Heart left ventricle (tissue), 16 donors: ENCODE measurements around the gene NT5C2. TPM values are rescaled to one million over a fixed set of nuclear protein-coding genes. Genes with fewer than 3 reads are reported as not detected.
A peak's percentile ranks its signal among the peaks of the same experiment; 100 is the strongest.
"Not testable (repeated sequence)": the region's sequence is repeated elsewhere in the genome, so short reads cannot be mapped to it uniquely, and the experiment has no call there.

Source experiments
- ATAC-seq, 4 donors: fragments of 200-7000 bp; cut with Tn5 transposase; one replicate each; pipeline ENCODE4 v1.9.1; 2020 to 2022; ENCODE audit warnings: moderate library complexity in 4 of 4, mild to moderate bottlenecking in 3 of 4, moderate number of reproducible peaks in 1 of 4
- DNase-seq, 5 donors: peaks; one replicate each; pipeline ENCODE4 v3.0.0-alpha.2; 2020
- H3K27ac ChIP-seq, 12 donors: fragments of 200-600 bp; sonication (generic) in 4 of 12; one replicate each; pipeline versions ENCODE4 v1.5.0 to v1.8.0; 2016 to 2022; ENCODE audit warnings: mild to moderate bottlenecking in 2 of 12
- H3K27me3 ChIP-seq, 9 donors: fragments of 200-600 bp; sonication (generic) in 2 of 9; one replicate each; pipeline versions ENCODE4 v1.5.1 to v1.8.0; 2016 to 2022; ENCODE audit warnings: mild to moderate bottlenecking in 3 of 9
- H3K36me3 ChIP-seq, 9 donors: fragments of 200-600 bp; sonication (generic) in 2 of 9; one replicate each; pipeline versions ENCODE4 v1.5.0 to v1.8.0; 2018 to 2022; ENCODE audit warnings: mild to moderate bottlenecking in 2 of 9
- H3K4me1 ChIP-seq, 12 donors: fragments of 200-600 bp; sonication (generic) in 4 of 12; one replicate each; pipeline versions ENCODE4 v1.5.0 to v1.8.0; 2016 to 2022; ENCODE audit warnings: mild to moderate bottlenecking in 3 of 12
- H3K4me3 ChIP-seq, 12 donors: fragments of 200-600 bp; sonication (generic) in 4 of 12; one replicate each; pipeline versions ENCODE4 v1.5.0 to v1.8.0; 2017 to 2022; ENCODE audit warnings: mild to moderate bottlenecking in 9 of 12, moderate library complexity in 4 of 12
- H3K9me3 ChIP-seq, 12 donors: fragments of 200-600 bp; sonication (generic) in 4 of 12; one replicate each; pipeline versions ENCODE4 v1.5.0 to v1.8.0; 2016 to 2022; ENCODE audit warnings: mild to moderate bottlenecking in 1 of 12
- CTCF ChIP-seq, 12 donors: fragments of 200-600 bp; sonication (generic) in 4 of 12; IDR thresholded peaks; one replicate each; pipeline versions ENCODE4 v1.5.0 to v1.8.0; 2018 to 2022; ENCODE audit warnings: antibody characterized with exemption in 12 of 12, mild to moderate bottlenecking in 5 of 12
- POLR2A ChIP-seq, 2 donors: fragments of 450-650 bp; IDR thresholded peaks; one replicate each; pipeline ENCODE4 v1.6.1; 2017; ENCODE audit warnings: antibody characterized with exemption in 2 of 2, mild to moderate bottlenecking in 2 of 2, moderate library complexity in 2 of 2
- WGBS, 4 donors: extraction: QIAGEN DNeasy Blood & Tissue Kit in 2 of 4; methylation state at CpG; one replicate each; pipeline versions ENCODE4 v1.1.5 to v1.1.7; 2013 to 2018; 5-methylcytosine and 5-hydroxymethylcytosine counted together
- intact Hi-C, 10 donors: fragments of 100-400 bp; cut with DNase I; formaldehyde crosslinking; loops; one replicate each; pipeline versions ENCODE4 v1.11.1 to v1.14.2; 2022
- polyA plus RNA-seq, 2 donors: library from polyadenylated mRNA; stranded (reverse); fragments of 200-250 nt; gene quantifications; one replicate each; pipeline ENCODE4 v1.2.3, GENCODE V29; 2013
- total RNA-seq, 9 donors: library from RNA; depleted of rRNA in 2 of 9; stranded (reverse); fragments of >200 nt in 2 of 9; fragmentation: NEBNext Ultra II Directional in 3 of 9; extraction: Animal tissue kit (Norgen Biotek cat#: 25700) in 3 of 9; gene quantifications; one replicate each; pipeline versions ENCODE4 v1.1.0 to v1.2.4, GENCODE V29; 2016 to 2023
- donor health status: ischemic (EF 13 %, LVEDD 7.1; RV severe dilation, severe dysfunction).
- donor health status: healthy with polysubstance abuse.
- donor health status: DM: no; HTN: yes; CAD: no.
- donor health status: DM: no; HTN: no; CAD: no.
- donor health status: ischemic (EF 25% LVEDD 6.9; RV normal size, moderate dysfunction).
- donor health status: ischemic (EF 25% LVEDD 5.7; RV mildly dilated, moderate dysfunction).
- donor health status: healthy.
- donor health status: DM: yes; HTN: yes; CAD: no.
- donor health status: ischemic (EF 35%, LVEDD 5.7; RV mildly dilated, moderate dysfunction).
- donor health status: nonischemic (EF 11% LVEDD 7.7; RV severe dilation, severe dysfunction).
- donor health status: DM: yes; HTN: yes; CAD: no.
- donor health status: PGD.
- donor health status: ischemic (EF 29% LVEDD 5.4; RV normal size, mild dysfunction).
- donor health status: nonischemic (EF 23%, LVEDD 6.1; RV moderate dilation, normal function).

NT5C2 gene
- total and polyA plus RNA-seq, 11 donors, result 26.2 to 70.6 (median 43.6) TPM

- H3K27ac ChIP-seq, result peak overlapping the region in 6 of 12 donors; percentile 6 to 77 (median 32)
- intact Hi-C loops, result loop anchor here in 1 of 10 donors (10.0 kb wide), 1 partner anchor 54 kb away; no protein-coding TSS in a partner anchor
- ATAC-seq, result peak; percentile 38 to 87 (median 70)
- no peak overlapping the region for H3K4me3 ChIP-seq
- H3K4me1 ChIP-seq, result peaks cover 4 to 67% (median 51%) of the 10 kb centered on the region in 12 donors
- peaks cover 0 to 49% (median 41%) of the 10 kb centered on the region in 9 donors for H3K36me3 ChIP-seq
- TF ChIP-seq POLR2A (IDR thresholded peaks at IDR 0.05) (no peak), CTCF (IDR thresholded peaks at IDR 0.05) (no peak)
- no peaks in the 10 kb centered on the region for H3K27me3 ChIP-seq
- no peaks in the 10 kb centered on the region for H3K9me3 ChIP-seq
- DNase-seq, result peak in 1 of 5 donors; percentile 29
- WGBS, 4 donors, result 36 to 47% (median 43%) methylated on average over 4 of the region's 4 CpGs
Measured at GRCh38 chr10:103181244-103181643, 11.8 kb downstream of the NT5C2 start.

- no peak for DNase-seq
- Histone ChIP-seq H3K27me3 (no peaks in the 10 kb centered on the region), H3K36me3 (peaks cover 0 to 55% (median 44%) of the 10 kb centered on the region in 9 donors), H3K4me1 (peaks cover 4 to 68% (median 48%) of the 10 kb centered on the region in 12 donors), H3K9me3 (no peaks in the 10 kb centered on the region), H3K27ac (peak overlapping the region in 6 of 12 donors; percentile 6 to 77 (median 28)), H3K4me3 (no peak overlapping the region)
- no peak for ATAC-seq
- TF ChIP-seq POLR2A (IDR thresholded peaks at IDR 0.05), result no peak
- TF ChIP-seq CTCF (IDR thresholded peaks at IDR 0.05), result no peak
- intact Hi-C loops, result loop anchor here in 2 of 10 donors (1.0 to 10.0 kb wide), 2 partner anchors 23 to 54 kb away; no protein-coding TSS in a partner anchor
- WGBS, 4 donors, result 63 to 73% (median 67%) methylated on average over 4 of the region's 4 CpGs
Measured at GRCh38 chr10:103180491-103180890, 12.6 kb downstream of the NT5C2 start.

GRCh38 chr10:103177123-103177522 is 15.9 kb downstream of the NT5C2 start:
- Histone ChIP-seq H3K27me3 (no peaks in the 10 kb centered on the region), H3K27ac (no peak overlapping the region), H3K4me3 (no peak overlapping the region), H3K4me1 (peaks cover 0 to 40% (median 21%) of the 10 kb centered on the region in 12 donors), H3K36me3 (peaks cover 0 to 89% (median 73%) of the 10 kb centered on the region in 9 donors), H3K9me3 (no peaks in the 10 kb centered on the region)
- intact Hi-C loops, result no loop called here
- DNase-seq, result no peak
- ATAC-seq, result no peak
- WGBS, 4 donors, result 51 to 63% (median 60%) methylated on average over 1 of the region's 1 CpG
- TF ChIP-seq CTCF (IDR thresholded peaks at IDR 0.05), result no peak
- no peak for TF ChIP-seq POLR2A (IDR thresholded peaks at IDR 0.05)

GRCh38 chr10:103175580-103176285 is 17.3 kb downstream of the NT5C2 start:
- H3K27me3 ChIP-seq, result no peaks in the 10 kb centered on the region
- H3K4me3 ChIP-seq, result no peak overlapping the region
- no peak for TF ChIP-seq POLR2A (IDR thresholded peaks at IDR 0.05)
- TF ChIP-seq CTCF (IDR thresholded peaks at IDR 0.05), result no peak
- DNase-seq (no peak), ATAC-seq (peak in 3 of 4 donors; percentile 34 to 66 (median 51))
- H3K27ac ChIP-seq, result peak overlapping the region in 4 of 12 donors; percentile 0 to 26 (median 14)
- peaks cover 0 to 99% (median 82%) of the 10 kb centered on the region in 9 donors for H3K36me3 ChIP-seq
- WGBS, 4 donors, result 85 to 90% (median 87%) methylated on average over 10 to 11 of the region's 11 CpGs
- H3K4me1 ChIP-seq, result peaks cover 0 to 26% (median 9%) of the 10 kb centered on the region in 12 donors
- no peaks in the 10 kb centered on the region for H3K9me3 ChIP-seq
- intact Hi-C loops, result no loop called here

GRCh38 chr10:103174324-103174723 is 18.7 kb downstream of the NT5C2 start:
- Histone ChIP-seq H3K4me1 (peaks cover 0 to 20% (median 6%) of the 10 kb centered on the region in 12 donors), H3K36me3 (peaks cover 0 to 99% (median 82%) of the 10 kb centered on the region in 9 donors)
- DNase-seq, H3K9me3 ChIP-seq, intact Hi-C loops, H3K27me3 ChIP-seq, H3K27ac ChIP-seq, ATAC-seq, H3K4me3 ChIP-seq: not testable (repeated sequence)
- 90 to 100% (median 99%) methylated on average over 2 of the region's 2 CpGs for WGBS, 4 donors
